NCI-H146 treated with DMSO at 0.1 percent for 48 hours (cell line): ENCODE measurements around the gene ATXN3L.

ENCODE experiments used
- DNase-seq: peaks from one replicate; lab custom pipeline; 2025; ENCODE audit not compliant: unreplicated experiment; lab: John Stamatoyannopoulos, UW

Gene ATXN3L

DNA sequence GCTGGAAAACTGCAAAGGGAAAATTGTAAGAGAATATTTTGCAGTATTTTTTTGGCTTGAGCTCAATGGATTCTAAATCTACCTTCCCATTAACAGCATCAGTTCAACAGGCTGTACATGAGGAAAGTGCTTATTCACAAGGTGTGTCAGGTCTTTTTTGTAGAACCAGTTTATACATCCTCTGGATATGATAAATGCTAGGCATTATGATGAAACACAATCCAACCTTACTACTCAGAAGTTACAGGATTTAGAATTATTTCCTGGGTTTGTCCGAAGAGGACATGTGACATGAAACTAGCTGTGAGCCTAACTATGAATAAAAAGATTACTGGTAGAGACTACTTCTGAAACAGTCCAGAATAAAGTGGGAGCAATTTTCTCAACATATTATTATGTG lies 49.5 kb downstream of the ATXN3L start:
- DNase-seq, result no peak

DNA sequence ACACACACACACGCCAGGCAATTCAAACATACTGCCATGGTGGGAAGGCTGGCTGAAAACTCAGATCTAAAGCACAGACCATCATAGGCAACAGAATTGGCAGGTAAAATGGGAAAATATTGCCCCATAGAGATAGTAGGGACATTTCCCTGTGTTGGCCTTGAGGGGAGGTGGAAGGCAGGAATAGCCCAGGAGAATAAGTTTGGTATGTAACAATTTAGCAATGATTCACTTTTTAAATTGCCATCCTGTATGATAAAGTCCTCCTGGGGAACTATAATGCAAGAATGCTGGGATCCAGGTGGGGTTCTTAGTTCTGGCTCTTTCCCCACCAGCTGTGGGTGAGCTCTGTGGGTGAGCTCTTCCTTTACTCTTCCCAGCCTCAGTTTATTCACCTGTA lies 51.0 kb downstream of the ATXN3L start:
- DNase-seq, result no peak
